DMS114 treated with DMSO at 0.1 percent for 48 hours (cell line): Measurements from ENCODE around the gene CAPZB.
A peak's percentile ranks its signal among the peaks of the same experiment; 100 is the strongest.
"Not testable (repeated sequence)": the region's sequence is repeated elsewhere in the genome, so short reads cannot be mapped to it uniquely, and the experiment has no call there.

Source experiments
- DNase-seq: peaks from one replicate; lab custom pipeline; 2025; ENCODE audit not compliant: unreplicated experiment; lab: John Stamatoyannopoulos, UW

Gene CAPZB

DNA sequence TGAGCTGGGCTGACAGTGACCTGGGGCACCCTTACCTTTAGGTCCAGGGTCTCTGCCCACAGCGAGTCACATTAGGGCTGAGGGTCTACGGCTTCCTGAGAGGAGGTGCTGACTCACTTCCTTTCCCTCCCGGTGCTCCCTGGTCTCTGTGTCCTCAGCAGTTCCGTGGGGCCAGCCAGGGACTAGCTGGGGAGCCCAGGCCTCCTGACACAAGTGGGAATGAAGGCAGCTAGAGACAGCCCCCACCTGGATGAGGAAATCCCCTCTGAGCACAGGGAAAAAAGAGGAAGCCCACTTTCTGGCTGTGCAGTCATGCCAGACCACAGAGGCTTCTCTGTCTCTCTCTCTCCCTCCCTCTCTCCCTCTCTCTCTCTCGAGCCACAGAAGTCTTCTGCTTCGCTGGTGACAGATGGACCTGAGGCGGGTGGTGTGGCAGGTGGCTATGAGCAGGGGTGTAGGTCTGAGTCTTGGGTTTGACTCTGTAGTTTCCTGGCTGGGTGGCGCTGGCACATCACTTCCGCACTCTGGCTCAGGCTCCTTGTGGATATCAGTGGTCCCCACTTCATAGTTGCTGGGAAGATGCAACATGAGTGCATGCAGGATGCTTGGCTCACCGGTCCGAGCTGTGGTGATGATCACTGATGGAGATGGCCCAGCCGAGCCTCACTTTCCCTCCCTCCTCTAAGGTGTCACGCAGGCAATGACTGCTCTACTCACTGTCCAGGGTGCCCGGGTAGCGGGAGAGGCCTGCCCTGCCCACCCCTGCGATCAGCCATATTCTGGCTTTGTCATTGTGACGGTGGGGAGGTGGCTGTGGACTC lies 169.8 kb downstream of the CAPZB start:
- DNase-seq, result no peak

DNA sequence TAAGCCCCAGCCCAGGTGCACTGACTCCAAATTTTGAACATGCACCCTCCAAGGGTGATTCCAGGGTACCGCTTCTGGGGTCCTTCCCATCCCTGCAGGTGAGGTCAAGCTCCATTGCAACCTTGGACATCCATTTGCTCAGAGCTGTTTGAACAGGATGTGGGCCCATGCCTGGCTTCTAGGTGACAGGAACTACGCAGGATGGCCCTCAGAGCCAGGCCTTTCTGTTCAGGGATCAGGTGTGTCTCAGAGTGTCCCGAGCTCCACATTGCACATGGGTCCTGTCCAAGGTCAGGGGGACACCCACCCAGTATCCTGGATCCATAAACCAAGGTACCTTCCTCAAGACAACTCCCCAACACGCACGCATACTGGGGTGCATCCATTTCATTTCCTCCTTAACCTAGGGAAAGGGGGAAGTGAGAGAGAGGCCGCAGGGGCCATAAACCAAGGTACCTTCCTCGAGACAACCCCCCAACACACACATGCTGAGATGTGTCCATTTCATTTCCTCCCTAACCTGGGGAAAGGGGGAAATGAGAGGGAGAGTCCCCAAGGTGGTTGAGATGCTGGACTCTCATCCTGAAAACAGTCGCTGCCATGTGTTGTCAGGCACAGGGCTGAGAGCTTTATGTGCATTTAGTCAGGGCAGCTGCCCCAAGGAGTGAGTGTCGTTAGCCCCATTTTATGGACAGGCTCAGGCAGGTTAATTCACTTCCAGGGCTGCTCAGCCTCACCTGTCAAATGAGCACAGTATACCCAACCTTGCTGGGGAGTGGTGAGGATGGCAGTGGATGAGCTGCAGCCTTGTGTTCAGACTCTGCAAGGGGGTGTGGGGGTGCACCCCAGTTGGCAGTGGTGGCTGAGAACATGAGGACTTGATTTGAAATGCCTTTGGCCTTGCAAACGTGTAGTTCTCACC lies 171.1 kb downstream of the CAPZB start:
- DNase-seq, result no peak

- DNase-seq, result no peak
Observed at GRCh38 chr1:19313636-19313959, 171.7 kb downstream of the CAPZB start.

DNA sequence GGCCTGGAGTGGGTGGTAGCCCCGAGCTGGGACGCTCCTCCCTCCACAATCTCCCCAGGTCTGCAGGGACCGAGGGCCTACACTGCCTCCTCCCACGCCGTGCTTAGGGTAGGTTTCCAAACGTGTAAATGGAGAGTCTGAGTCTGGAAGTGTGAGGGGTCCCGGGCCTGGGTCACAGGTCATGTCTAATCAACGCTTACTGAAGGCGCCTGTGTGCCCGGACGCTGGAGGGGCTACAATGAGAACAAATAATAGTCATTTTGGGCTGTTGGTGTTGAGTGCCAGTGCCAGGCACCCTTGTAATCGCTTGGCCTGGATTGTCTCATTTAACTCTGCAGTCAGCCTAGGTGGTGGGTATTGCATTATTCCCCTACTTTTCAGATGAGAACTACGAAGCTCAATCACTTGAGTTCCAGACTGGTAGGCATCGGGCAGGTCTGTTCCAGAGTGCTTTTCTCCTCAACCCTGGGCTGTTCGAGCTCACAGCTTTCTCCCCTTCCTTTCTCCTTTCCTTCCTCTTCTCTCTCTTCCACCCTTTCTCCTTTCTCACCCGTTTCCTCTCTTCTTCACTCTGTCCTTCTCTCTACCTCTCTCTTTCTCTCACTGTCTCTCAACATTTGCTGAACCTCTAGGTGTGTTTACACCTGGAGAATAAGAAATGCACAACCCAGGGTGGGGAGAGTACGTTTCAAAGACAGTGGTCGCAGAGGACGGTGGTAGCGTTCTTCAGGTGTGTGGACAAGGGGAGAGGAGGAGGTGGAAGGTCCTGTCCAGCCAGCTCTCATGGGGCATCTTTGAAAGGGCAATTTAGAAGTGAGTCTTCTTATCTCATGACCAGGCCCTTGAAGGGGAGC lies 172.3 kb downstream of the CAPZB start:
- no peak for DNase-seq

- DNase-seq, result peak; percentile 82
Observed at GRCh38 chr1:19311931-19312781, 173.2 kb downstream of the CAPZB start, which contains the start of the genes AKR7A2 and SLC66A1. Gene AKR7A2 (minus strand): TSS chr1:19312144. CDS start chr1:19312124, 20 bp downstream. Gene SLC66A1 (plus strand): TSS chr1:19312326. CDS start chr1:19317678, 5,352 bp downstream.

GRCh38 chr1:19311503-19311930 lies 173.8 kb downstream of the CAPZB start:
- DNase-seq, result no peak

- no peak for DNase-seq
Observed at GRCh38 chr1:19310720-19311502, 174.4 kb downstream of the CAPZB start.

DNA sequence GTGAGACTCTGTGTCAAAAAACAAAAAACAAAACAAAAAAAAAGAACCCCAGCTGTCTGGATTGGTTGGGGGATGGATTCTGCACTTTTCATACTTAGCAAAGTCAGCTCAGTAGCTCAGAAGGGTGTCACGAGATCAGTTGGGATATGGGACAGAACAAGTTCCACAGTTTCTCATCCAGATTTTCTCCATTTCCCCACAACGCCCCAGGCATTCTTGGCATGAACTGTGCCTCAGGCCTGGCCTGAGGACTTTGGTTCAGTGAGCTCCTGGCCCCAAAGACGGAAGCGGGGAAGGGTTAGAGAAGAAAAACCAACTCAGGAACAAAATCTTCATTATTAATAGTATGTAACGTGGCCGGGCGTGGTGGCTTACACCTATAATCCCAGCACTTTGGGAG lies 175.3 kb downstream of the CAPZB start:
- DNase-seq, result no peak

DNA sequence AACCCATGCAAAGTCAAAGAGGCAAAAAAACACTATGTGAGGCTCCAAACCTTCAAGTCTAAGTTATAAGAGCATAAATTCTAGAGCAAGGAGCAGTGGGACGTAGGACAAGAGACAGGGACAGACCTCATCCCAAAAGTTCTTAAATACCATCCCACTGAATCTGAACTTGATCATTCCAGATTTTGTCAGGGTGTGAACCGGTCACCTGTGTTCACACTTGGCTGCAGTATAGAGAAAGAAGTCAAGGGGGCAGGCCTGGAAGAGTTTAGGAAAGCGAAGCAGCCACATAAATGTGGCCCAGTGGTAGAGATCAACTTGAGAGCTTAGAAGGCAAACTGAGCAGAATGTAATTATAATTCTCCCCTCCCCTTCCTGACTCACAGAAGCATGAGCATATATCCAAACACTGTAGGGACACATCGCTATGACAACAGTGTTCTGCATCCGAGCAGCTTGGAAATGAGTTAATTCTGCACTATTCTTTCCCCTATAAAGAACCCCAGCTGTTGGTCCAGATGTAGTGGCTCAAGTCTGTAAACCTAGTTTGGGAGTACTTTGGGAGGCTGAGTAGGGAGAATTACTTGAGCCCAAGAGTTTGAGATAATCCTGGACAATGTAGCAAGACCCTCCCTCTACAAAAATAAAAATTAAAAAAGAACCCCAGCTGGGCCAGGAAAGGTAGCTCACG lies 176.1 kb downstream of the CAPZB start:
- no peak for DNase-seq

DNA sequence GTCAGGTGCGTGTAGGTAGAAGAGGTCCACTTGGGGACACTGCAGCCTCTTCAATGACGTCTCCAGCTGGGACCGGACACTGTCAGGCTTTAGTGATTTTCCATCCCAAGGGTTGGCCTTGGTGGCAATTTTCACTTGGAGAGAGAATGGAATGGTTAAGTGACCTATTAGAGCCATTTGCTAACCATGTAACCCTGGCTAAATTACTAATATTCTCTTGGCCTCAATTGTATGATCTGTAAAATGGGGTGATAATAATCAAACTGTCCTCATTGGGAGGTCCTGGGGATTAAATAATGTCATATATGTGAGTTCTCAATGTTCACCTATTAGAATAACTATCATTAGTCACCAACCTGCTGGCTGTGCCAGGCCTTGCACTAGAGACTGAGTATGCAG lies 176.8 kb downstream of the CAPZB start:
- no peak for DNase-seq

- DNase-seq, result no peak
Observed at GRCh38 chr1:19307794-19308508, 177.4 kb downstream of the CAPZB start.

GRCh38 chr1:19306941-19307340 lies 178.4 kb downstream of the CAPZB start:
- DNase-seq, result no peak

DNA sequence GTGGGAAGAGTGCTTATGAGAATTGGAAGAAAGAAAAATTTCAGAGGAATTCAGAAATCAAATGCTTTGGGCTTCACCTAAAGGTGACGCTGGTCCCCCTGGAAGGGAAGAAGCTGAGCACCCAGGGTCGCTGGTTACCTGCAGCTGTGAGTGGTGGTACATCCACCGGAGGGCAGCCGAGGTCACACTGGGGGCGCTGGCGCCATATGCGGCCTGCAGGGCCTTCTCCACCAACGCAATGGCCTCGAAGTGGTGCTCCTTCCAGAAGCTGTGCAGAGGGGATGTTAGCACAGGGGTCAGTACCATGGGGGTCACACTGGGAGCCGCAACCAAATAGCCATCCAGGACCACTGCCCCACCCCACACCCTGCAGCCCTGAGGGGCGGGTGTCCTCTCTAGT lies 179.5 kb downstream of the CAPZB start:
- DNase-seq, result no peak

GRCh38 chr1:19304081-19304480 lies 181.3 kb downstream of the CAPZB start:
- DNase-seq, result not testable (repeated sequence)

- no peak for DNase-seq
Observed at GRCh38 chr1:19300211-19300610, 185.1 kb downstream of the CAPZB start.

DNA sequence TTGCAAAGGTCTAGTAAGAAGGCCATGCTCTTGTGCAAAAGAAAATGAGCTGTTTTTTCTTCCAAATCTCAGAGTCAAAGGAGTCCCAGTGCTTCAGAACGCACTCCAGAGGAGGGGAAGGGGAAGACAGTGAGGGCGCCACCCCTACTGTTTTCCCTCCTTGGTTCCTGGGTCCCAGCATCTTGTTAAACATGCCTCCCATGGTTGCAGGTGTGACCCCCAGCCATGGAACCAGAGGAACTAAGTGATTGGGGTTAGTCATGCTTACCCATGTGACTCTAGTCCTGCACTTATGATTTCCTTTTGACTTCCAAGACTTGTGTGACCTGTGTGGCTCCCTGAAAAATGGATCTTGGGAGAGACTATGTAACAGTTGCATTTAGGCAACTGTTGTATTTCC lies 190.7 kb downstream of the CAPZB start:
- DNase-seq, result no peak

GRCh38 chr1:19289244-19289643 lies 196.1 kb downstream of the CAPZB start:
- DNase-seq, result no peak
